Mesenchymal stem cell (in vitro differentiated cells and primary cell): ENCODE data around the gene GBF1.
A peak's percentile ranks its signal among the peaks of the same experiment; 100 is the strongest.

Experiments used
- DNase-seq: peaks from one replicate; pipeline ENCODE4 v3.0.0-alpha.2; 2013
- H2AFZ ChIP-seq: one replicate; pipeline ENCODE4 v1.6.1; 2013; ENCODE audit warnings: low read depth, mild to moderate bottlenecking, control low read depth, inconsistent platforms, low read length, moderate library complexity
- H2AK5ac ChIP-seq: 2 replicates; pipeline ENCODE4 v1.6.1; 2013; ENCODE audit warnings: low read length, moderate library complexity, mild to moderate bottlenecking, inconsistent platforms; ENCODE audit not compliant: severe bottlenecking
- H2BK120ac ChIP-seq: one replicate; pipeline ENCODE4 v1.6.1; 2013; ENCODE audit warnings: low read depth, mild to moderate bottlenecking, inconsistent platforms, low read length, moderate library complexity
- H2BK12ac ChIP-seq, 2 experiments: one replicate each; pipeline ENCODE4 v1.6.1; 2013; ENCODE audit warnings: inconsistent platforms in 2 of 2, low read length in 2 of 2, mild to moderate bottlenecking in 2 of 2, moderate library complexity in 2 of 2, control low read depth in 1 of 2
- H2BK15ac ChIP-seq: one replicate; pipeline ENCODE4 v1.6.1; 2013; ENCODE audit warnings: mild to moderate bottlenecking, low read depth, inconsistent platforms; ENCODE audit not compliant: poor library complexity, severe bottlenecking
- H2BK5ac ChIP-seq: 2 replicates; pipeline ENCODE4 v1.6.1; 2013; ENCODE audit warnings: low read depth, mild to moderate bottlenecking, low read length, control low read depth, inconsistent platforms; ENCODE audit not compliant: poor library complexity, severe bottlenecking
- H3K14ac ChIP-seq, 2 experiments: one replicate each; pipeline ENCODE4 v1.6.1; 2013; ENCODE audit warnings: inconsistent platforms in 2 of 2, low read length in 2 of 2, control low read depth in 1 of 2, mild to moderate bottlenecking in 1 of 2, moderate library complexity in 1 of 2
- H3K18ac ChIP-seq, 2 experiments: one replicate each; pipeline ENCODE4 v1.6.1; 2013; ENCODE audit warnings: inconsistent platforms in 2 of 2, low read length in 2 of 2, control low read depth in 1 of 2, low read depth in 1 of 2, mild to moderate bottlenecking in 1 of 2
- H3K23ac ChIP-seq, 2 experiments: one replicate each; pipeline ENCODE4 v1.6.1; 2013; ENCODE audit warnings: inconsistent platforms in 2 of 2, low read length in 2 of 2, mild to moderate bottlenecking in 2 of 2, moderate library complexity in 2 of 2, control low read depth in 1 of 2
- H3K27ac ChIP-seq: 2 replicates; pipeline ENCODE4 v1.5.1; 2013; ENCODE audit warnings: mild to moderate bottlenecking, moderate library complexity, low read length, control low read depth, inconsistent platforms; ENCODE audit not compliant: poor library complexity, severe bottlenecking
- H3K27me3 ChIP-seq, 2 experiments: 2 replicates each; pipeline versions ENCODE4 v1.6.1 to v1.7.0; 2013; ENCODE audit warnings: low read length in 2 of 2, mild to moderate bottlenecking in 2 of 2, moderate library complexity in 2 of 2, control low read depth in 1 of 2, inconsistent platforms in 1 of 2; ENCODE audit not compliant: control insufficient read depth in 1 of 2, insufficient read depth in 1 of 2
- H3K36me3 ChIP-seq, 2 experiments: 2 replicates each; pipeline versions ENCODE4 v1.6.1 to v1.7.0; 2013; ENCODE audit warnings: low read length in 2 of 2, control low read depth in 1 of 2, inconsistent platforms in 1 of 2, low read depth in 1 of 2, mild to moderate bottlenecking in 1 of 2; ENCODE audit not compliant: insufficient read depth in 2 of 2, control insufficient read depth in 1 of 2
- H3K4ac ChIP-seq, 2 experiments: one replicate each; pipeline ENCODE4 v1.6.1; 2013; ENCODE audit warnings: inconsistent platforms in 2 of 2, low read length in 2 of 2, mild to moderate bottlenecking in 2 of 2, moderate library complexity in 2 of 2, control low read depth in 1 of 2, low read depth in 1 of 2
- H3K4me1 ChIP-seq: 2 replicates; pipeline ENCODE4 v1.6.1; 2013; ENCODE audit warnings: low read depth, low read length, control low read depth; ENCODE audit not compliant: control insufficient read depth, insufficient read depth
- H3K4me2 ChIP-seq: 2 replicates; pipeline ENCODE4 v1.6.1; 2013; ENCODE audit warnings: low read length, mild to moderate bottlenecking, inconsistent platforms; ENCODE audit not compliant: poor library complexity, severe bottlenecking
- H3K4me3 ChIP-seq, 2 experiments: 2 replicates each; pipeline versions ENCODE4 v1.5.1 to v1.7.0; 2013; ENCODE audit warnings: low read length in 2 of 2, mild to moderate bottlenecking in 2 of 2, control low read depth in 1 of 2, low read depth in 1 of 2; ENCODE audit not compliant: insufficient read depth in 1 of 2
- H3K79me1 ChIP-seq: replicated peaks from 2 replicates; pipeline ENCODE4 v1.6.1; 2013; ENCODE audit warnings: mild to moderate bottlenecking, control low read depth, low read length, inconsistent platforms; ENCODE audit not compliant: poor library complexity, severe bottlenecking
- H3K9ac ChIP-seq: 2 replicates; pipeline ENCODE4 v1.7.0; 2013; ENCODE audit warnings: mild to moderate bottlenecking, low read length, moderate library complexity
- H3K9me3 ChIP-seq: 2 replicates; pipeline ENCODE4 v1.7.0; 2013; ENCODE audit warnings: mild to moderate bottlenecking, low read length; ENCODE audit not compliant: control insufficient read depth
- H4K8ac ChIP-seq: one replicate; pipeline ENCODE4 v1.6.1; 2013; ENCODE audit warnings: inconsistent platforms, mild to moderate bottlenecking, low read length, moderate library complexity
- H4K91ac ChIP-seq: one replicate; pipeline ENCODE4 v1.6.1; 2013; ENCODE audit warnings: mild to moderate bottlenecking, low read length, inconsistent platforms
- WGBS: methylation state at CpG from one replicate; pipeline ENCODE4 v1.1.7; 2013; ENCODE audit warnings: mixed read lengths; 5-methylcytosine and 5-hydroxymethylcytosine counted together

Gene GBF1

GRCh38 chr10:102230264-102230860, 15.0 kb upstream of the GBF1 start:
- H3K27me3 ChIP-seq, result peaks cover 28 to 31% of the 10 kb centered on the region in 2 experiments
- DNase-seq, result peak; percentile 58
- WGBS, result 6% methylated on average over 50 of the region's 50 CpGs
- peak overlapping the region; percentile 75 for H3K4me2 ChIP-seq
- H2AFZ ChIP-seq, result peak overlapping the region; percentile 49
- H3K14ac ChIP-seq, result no peak overlapping the region
- H2BK12ac ChIP-seq, result no peak overlapping the region
- no peak overlapping the region for H2BK5ac ChIP-seq
- H3K4me3 ChIP-seq, result peak overlapping the region; percentile 56 to 73
- H3K36me3 ChIP-seq, result no peaks in the 10 kb centered on the region
- H3K9me3 ChIP-seq, result no peaks in the 10 kb centered on the region
- H2BK15ac ChIP-seq, result no peak overlapping the region
- no peak overlapping the region for H3K18ac ChIP-seq
- H2BK120ac ChIP-seq, result no peak overlapping the region
- H3K4me1 ChIP-seq, result peaks cover 25% of the 10 kb centered on the region
- H3K27ac ChIP-seq, result no peak overlapping the region
- H3K9ac ChIP-seq, result peak overlapping the region; percentile 23
- H3K4ac ChIP-seq, result no peak overlapping the region
- no peak overlapping the region for H2AK5ac ChIP-seq
- no peak overlapping the region for H4K91ac ChIP-seq
- H3K23ac ChIP-seq, result no peak overlapping the region
- no peak overlapping the region for H4K8ac ChIP-seq
- no peaks in the 10 kb centered on the region for H3K79me1 ChIP-seq

DNA sequence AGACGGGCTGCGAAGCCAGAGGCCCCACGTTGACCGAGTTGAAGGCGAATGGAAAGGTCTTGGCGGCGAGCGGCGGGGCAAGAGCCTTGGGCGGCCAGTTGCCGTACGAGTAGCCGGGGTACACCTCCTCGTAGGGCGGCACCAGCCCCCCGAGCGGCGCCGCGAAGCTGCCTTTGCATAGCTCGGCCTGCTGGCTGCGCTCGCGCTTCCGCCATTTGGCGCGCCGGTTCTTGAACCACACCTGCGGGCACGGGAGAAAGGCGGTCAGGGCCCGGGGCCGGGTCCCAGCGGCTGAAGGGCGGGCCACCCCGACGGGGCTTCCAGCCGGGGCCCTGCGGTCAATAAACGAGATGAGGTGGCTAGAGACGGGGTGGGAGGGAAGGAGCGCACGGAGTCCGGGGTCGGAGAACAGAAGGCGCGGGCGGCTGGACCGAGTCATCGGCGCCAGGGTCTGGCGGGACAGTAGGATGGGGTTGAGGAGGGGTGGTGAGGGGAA, 14.4 kb upstream of the GBF1 start:
- Histone ChIP-seq H3K79me1 (no peaks in the 10 kb centered on the region), H2AK5ac (no peak overlapping the region), H3K4me1 (peaks cover 26% of the 10 kb centered on the region)

DNA sequence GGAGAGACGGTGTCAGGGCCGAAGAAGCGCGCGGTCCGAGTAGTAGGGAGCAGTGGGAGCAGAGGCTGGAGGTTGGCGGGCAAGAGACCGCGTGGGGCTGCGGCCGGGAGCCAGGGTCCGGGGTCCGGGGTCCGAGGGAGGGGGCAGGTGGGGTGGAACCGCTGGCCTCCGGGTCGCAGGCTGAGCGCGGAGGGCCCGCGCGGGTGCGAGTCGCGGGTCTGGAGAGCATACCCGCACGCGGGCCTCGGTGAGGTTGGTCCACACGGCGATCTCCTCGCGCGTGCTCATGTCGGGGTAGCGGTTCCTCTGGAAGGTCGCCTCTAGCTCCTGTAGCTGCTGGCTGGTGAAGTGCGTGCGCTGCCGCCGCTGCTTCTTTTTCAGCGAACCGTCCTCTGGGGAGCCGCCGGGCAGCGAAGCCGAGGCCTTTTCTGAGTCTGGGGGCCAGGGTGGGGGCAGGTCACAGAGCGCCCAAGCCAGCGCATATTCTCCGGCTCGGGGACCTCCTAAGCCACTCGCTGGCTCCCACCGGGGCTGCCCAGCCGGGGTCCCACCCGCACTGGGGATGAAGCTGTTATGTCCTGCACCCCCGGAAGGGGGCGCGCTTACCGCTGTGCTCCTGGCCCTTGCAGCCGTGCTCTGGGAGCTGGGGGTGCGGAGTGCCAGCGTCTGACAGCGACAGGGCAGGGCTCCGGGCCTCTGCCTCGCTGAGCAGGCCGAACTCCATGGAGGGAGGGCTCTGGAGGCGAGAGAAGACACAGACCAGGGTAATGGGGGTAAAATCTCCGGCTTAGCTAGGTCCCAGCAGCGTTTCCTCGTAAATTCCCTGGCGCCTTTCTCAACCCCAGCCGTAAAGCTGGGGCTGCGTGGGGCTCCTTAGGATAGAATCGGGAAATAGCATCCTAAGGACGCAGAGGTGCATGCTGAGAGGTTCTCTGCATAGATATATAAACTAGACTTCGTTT, 13.7 kb upstream of the GBF1 start:
- Histone ChIP-seq H4K91ac (no peak overlapping the region), H3K27me3 (peaks cover 25 to 37% of the 10 kb centered on the region in 2 experiments), H3K27ac (no peak overlapping the region), H3K4me2 (peak overlapping the region; percentile 75), H2BK15ac (peak overlapping the region; percentile 52), H3K9me3 (no peaks in the 10 kb centered on the region), H3K4me1 (peaks cover 23% of the 10 kb centered on the region), H3K18ac (no peak overlapping the region), H3K4ac (no peak overlapping the region), H4K8ac (no peak overlapping the region), H3K9ac (no peak overlapping the region), H3K23ac (peak overlapping the region in 1 of 2 experiments; percentile 11), H2BK120ac (no peak overlapping the region), H3K14ac (no peak overlapping the region), H2BK12ac (no peak overlapping the region), H3K79me1 (no peaks in the 10 kb centered on the region), H3K36me3 (no peaks in the 10 kb centered on the region), H2AK5ac (no peak overlapping the region), H3K4me3 (peak overlapping the region; percentile 56 to 73), H2BK5ac (no peak overlapping the region), H2AFZ (no peak overlapping the region)
- WGBS, result 27% methylated on average over 63 of the region's 76 CpGs
- peak; percentile 36 for DNase-seq

More for the DNA sequence above, 14.4 kb upstream of the GBF1 start:
- H3K36me3 ChIP-seq, result no peaks in the 10 kb centered on the region
- H2BK12ac ChIP-seq, result no peak overlapping the region
- no peak overlapping the region for H2BK15ac ChIP-seq
- no peak overlapping the region for H3K14ac ChIP-seq
- no peaks in the 10 kb centered on the region for H3K9me3 ChIP-seq
- H3K9ac ChIP-seq, result peak overlapping the region; percentile 23
- H2BK5ac ChIP-seq, result no peak overlapping the region
- no peak overlapping the region for H4K91ac ChIP-seq
- H2BK120ac ChIP-seq, result no peak overlapping the region
- no peak for DNase-seq
- H3K23ac ChIP-seq, result no peak overlapping the region
- H2AFZ ChIP-seq, result no peak overlapping the region
- WGBS, result 6% methylated on average over 48 of the region's 52 CpGs
- peaks cover 28 to 31% of the 10 kb centered on the region in 2 experiments for H3K27me3 ChIP-seq
- H3K27ac ChIP-seq, result no peak overlapping the region
- peak overlapping the region; percentile 75 for H3K4me2 ChIP-seq
- H4K8ac ChIP-seq, result no peak overlapping the region
- H3K4me3 ChIP-seq, result peak overlapping the region; percentile 56 to 73
- H3K4ac ChIP-seq, result no peak overlapping the region
- H3K18ac ChIP-seq, result no peak overlapping the region

DNA sequence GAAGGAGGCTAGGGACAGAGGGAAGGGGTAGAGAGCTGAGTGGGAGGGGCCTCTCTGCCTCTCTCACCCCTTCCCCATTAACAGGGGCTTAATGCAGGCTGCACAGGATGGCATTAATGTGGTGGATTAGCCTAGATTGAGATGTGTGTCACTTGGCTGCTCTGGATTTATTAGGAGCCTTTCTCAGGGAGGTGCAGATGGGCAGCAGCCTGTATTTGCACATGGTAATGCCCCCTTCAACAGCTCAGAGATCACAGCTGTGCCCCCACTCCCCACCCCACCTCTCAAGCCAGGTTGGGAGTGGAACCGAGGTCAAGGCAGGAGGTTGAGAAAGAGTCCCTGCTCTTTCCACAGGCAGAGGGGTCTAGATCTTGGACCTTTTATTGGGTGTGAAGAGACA, 11.3 kb upstream of the GBF1 start:
- no peak overlapping the region for H3K4ac ChIP-seq
- no CpG with 5 or more reads among the region's 1 CpG for WGBS
- no peak overlapping the region for H3K18ac ChIP-seq
- no peak overlapping the region for H2BK5ac ChIP-seq
- no peak overlapping the region for H3K23ac ChIP-seq
- H2AK5ac ChIP-seq, result no peak overlapping the region
- no peak overlapping the region for H4K8ac ChIP-seq
- H3K9ac ChIP-seq, result no peak overlapping the region
- H2BK12ac ChIP-seq, result no peak overlapping the region
- peaks cover 9 to 34% of the 10 kb centered on the region in 2 experiments for H3K27me3 ChIP-seq
- H3K36me3 ChIP-seq, result no peaks in the 10 kb centered on the region
- H4K91ac ChIP-seq, result no peak overlapping the region
- no peak overlapping the region for H2BK120ac ChIP-seq
- H3K79me1 ChIP-seq, result no peaks in the 10 kb centered on the region
- H3K14ac ChIP-seq, result no peak overlapping the region
- H3K9me3 ChIP-seq, result no peaks in the 10 kb centered on the region
- no peak overlapping the region for H3K4me3 ChIP-seq
- peaks cover 23% of the 10 kb centered on the region for H3K4me1 ChIP-seq
- DNase-seq, result no peak
- H2AFZ ChIP-seq, result no peak overlapping the region
- no peak overlapping the region for H2BK15ac ChIP-seq
- H3K27ac ChIP-seq, result no peak overlapping the region
- no peak overlapping the region for H3K4me2 ChIP-seq
